Measurements from ENCODE around the gene TELO2.

TELO2 gene

GRCh38 chr16:1500465-1501150 lies 7.4 kb downstream of the TELO2 start:
- DNase-seq: no peak

GRCh38 chr16:1501630-1502029 lies 8.5 kb downstream of the TELO2 start:
- no peak for DNase-seq

- no peak for DNase-seq
Measured at GRCh38 chr16:1502092-1503004, 9.2 kb downstream of the TELO2 start.

- DNase-seq: no peak
Measured at GRCh38 chr16:1503110-1503955, 10.2 kb downstream of the TELO2 start.

GRCh38 chr16:1505073-1505844 lies 12.1 kb downstream of the TELO2 start:
- no peak for DNase-seq

GRCh38 chr16:1505912-1506311 lies 12.8 kb downstream of the TELO2 start:
- DNase-seq: no peak

GRCh38 chr16:1506494-1507213 lies 13.5 kb downstream of the TELO2 start:
- DNase-seq: no peak

- no peak for DNase-seq
Measured at GRCh38 chr16:1508494-1509187, 15.5 kb downstream of the TELO2 start.

- DNase-seq: no peak
Measured at GRCh38 chr16:1509307-1510221, 16.4 kb downstream of the TELO2 start.

GRCh38 chr16:1510272-1510671 lies 17.1 kb downstream of the TELO2 start:
- DNase-seq: no peak

GRCh38 chr16:1510941-1511351 lies 17.8 kb downstream of the TELO2 start:
- DNase-seq: no peak

GRCh38 chr16:1511662-1512569 lies 18.8 kb downstream of the TELO2 start:
- DNase-seq: no peak

- DNase-seq: no peak
Measured at GRCh38 chr16:1512774-1513173, 19.6 kb downstream of the TELO2 start.

- DNase-seq: no peak
Measured at GRCh38 chr16:1514507-1514906, 21.3 kb downstream of the TELO2 start.

GRCh38 chr16:1518626-1519135 lies 25.5 kb downstream of the TELO2 start:
- no peak for DNase-seq

GRCh38 chr16:1519831-1520230 lies 26.7 kb downstream of the TELO2 start:
- no peak for DNase-seq

GRCh38 chr16:1520461-1520860 lies 27.3 kb downstream of the TELO2 start:
- no peak for DNase-seq

GRCh38 chr16:1523581-1524245 lies 30.6 kb downstream of the TELO2 start:
- no peak for DNase-seq
